Ishikawa (cell line): ENCODE results near the gene C6orf62.

ENCODE experiments used
- FOXM1 ChIP-seq: IDR thresholded peaks from 2 replicates; pipeline ENCODE4 v1.6.1; 2012; ENCODE audit warnings: low read depth, borderline replicate concordance
- RAD21 ChIP-seq: IDR thresholded peaks from 2 replicates; pipeline ENCODE4 v1.6.1; 2012; ENCODE audit warnings: low read depth
- ZBTB7A ChIP-seq: IDR thresholded peaks from 2 replicates; pipeline ENCODE4 v1.6.1; 2012; ENCODE audit warnings: low read depth

- TF ChIP-seq FOXM1: no peak
- TF ChIP-seq RAD21: no peak
- no peak for TF ChIP-seq ZBTB7A
Observed at GRCh38 chr6:24692415-24692814, 26.5 kb downstream of the C6orf62 start.
